Activated CD8-positive, alpha-beta memory T cell treated with anti-CD3 and anti-CD28 coated beads, Interleukin-2, amount 10 ng/mL, durations not matched to agents 7 days and 5 days (primary cell): ENCODE data around the gene FER. TPM values are rescaled to one million over a fixed set of nuclear protein-coding genes. Genes with fewer than 3 reads are reported as not detected.
"Not testable (repeated sequence)": the region's sequence is repeated elsewhere in the genome, so short reads cannot be mapped to it uniquely, and the experiment has no call there.

ENCODE experiments used
- ATAC-seq: fragments of 150-1000 bp; cut with Tn5 transposase; one replicate; pipeline ENCODE4 v1.10.0; 2021; ENCODE audit warnings: moderate library complexity
- CTCF ChIA-PET: fragments of 350-600 bp; sonication (Branson Sonifier 250); formaldehyde crosslinking; loops from one replicate; lab custom pipeline; 2021; ENCODE audit warnings: antibody characterized with exemption; lab: Charles Lee
- DNase-seq: peaks from one replicate; pipeline ENCODE4 v3.0.0-alpha.2; 2020
- H3K27ac Mint-ChIP-seq: one replicate; pipeline ENCODE4 v1.8.0; 2021; ENCODE audit warnings: mild to moderate bottlenecking, mixed read lengths
- H3K27me3 Mint-ChIP-seq: one replicate; pipeline ENCODE4 v1.8.0; 2021; ENCODE audit warnings: mixed read lengths
- H3K36me3 Mint-ChIP-seq: one replicate; pipeline ENCODE4 v1.8.0; 2021; ENCODE audit warnings: mild to moderate bottlenecking, mixed read lengths
- H3K4me1 Mint-ChIP-seq: one replicate; pipeline ENCODE4 v1.8.0; 2021; ENCODE audit warnings: mixed read lengths
- H3K4me3 Mint-ChIP-seq: one replicate; pipeline ENCODE4 v1.8.0; 2021; ENCODE audit warnings: mild to moderate bottlenecking, moderate library complexity, mixed read lengths
- H3K9me3 Mint-ChIP-seq: one replicate; pipeline ENCODE4 v1.8.0; 2022; ENCODE audit warnings: low read depth, mixed read lengths
- total RNA-seq, 2 experiments: library from RNA; stranded (reverse); gene quantifications; one replicate each; pipeline ENCODE4 v1.2.3, GENCODE V29; 2021

The FER gene
- total RNA-seq, 2 experiments from 2014 or later = 9.0 to 11.7 TPM

DNA sequence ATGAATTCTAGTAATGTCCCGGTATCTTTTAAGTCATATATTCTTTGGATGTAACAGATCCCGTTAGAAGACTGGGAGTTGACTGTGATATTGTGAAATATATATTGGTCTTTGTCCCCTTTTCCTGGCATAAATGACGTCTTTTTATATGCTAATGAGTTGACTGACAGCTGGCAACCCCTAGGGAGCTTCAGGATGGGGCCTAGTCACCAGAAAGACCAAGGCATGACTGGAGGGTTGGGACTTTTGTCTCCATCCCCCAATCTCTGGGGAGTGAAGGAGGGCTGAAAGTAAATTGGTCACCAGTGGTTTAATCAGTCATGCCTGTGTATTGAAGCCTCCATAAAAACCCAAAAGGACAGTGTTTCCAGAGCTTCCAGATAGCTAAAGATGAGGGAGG is 420.5 kb downstream of the FER start:
- Mint-ChIP-seq H3K9me3 (no peaks in the 10 kb centered on the region), H3K4me3 (no peak overlapping the region), H3K4me1 (no peaks in the 10 kb centered on the region), H3K36me3 (no peaks in the 10 kb centered on the region), H3K27me3 (no peaks in the 10 kb centered on the region), H3K27ac (no peak overlapping the region)
- DNase-seq = no peak
- ATAC-seq = no peak
- CTCF ChIA-PET = no interaction called here

DNA sequence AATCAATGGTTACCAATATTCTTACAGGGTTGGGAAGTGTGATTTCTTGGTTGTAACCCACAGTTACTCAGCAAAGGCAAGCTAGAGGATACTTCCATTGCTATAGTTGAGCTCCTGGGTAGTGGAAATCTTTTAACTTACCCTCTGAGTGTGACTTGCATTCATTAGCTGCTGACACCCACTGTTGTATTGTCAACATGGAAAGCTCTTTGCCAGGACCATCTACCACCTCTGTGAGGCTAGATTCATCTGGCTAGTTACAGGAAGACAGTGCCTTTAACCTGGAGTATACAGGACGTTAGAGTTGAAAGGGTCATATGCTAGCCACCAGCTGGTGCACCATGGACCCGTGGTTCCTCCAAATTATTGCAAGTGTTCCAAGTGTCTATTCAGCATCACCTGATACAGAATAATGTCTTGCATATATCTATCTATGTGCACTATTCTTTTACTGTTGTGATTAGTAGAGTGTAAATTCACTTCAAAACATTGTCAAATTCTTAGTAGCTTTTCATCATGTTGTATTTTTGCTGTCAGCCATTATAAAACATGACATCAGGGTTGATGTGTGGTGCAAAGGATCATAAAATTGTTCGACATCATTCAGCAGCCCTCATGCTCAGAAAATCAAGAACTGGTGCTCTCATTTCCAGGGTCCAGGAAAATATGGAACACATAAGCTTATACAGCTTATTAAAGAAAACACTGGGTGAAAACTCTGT is 423.1 kb downstream of the FER start:
- H3K36me3 Mint-ChIP-seq = peaks cover 2% of the 10 kb centered on the region
- no peaks in the 10 kb centered on the region for H3K9me3 Mint-ChIP-seq
- no peak overlapping the region for H3K4me3 Mint-ChIP-seq
- no peaks in the 10 kb centered on the region for H3K4me1 Mint-ChIP-seq
- ATAC-seq (no peak), DNase-seq (no peak)
- CTCF ChIA-PET = no interaction called here
- no peak overlapping the region for H3K27ac Mint-ChIP-seq
- no peaks in the 10 kb centered on the region for H3K27me3 Mint-ChIP-seq

GRCh38 chr5:109171437-109172073 is 423.9 kb downstream of the FER start:
- H3K9me3 Mint-ChIP-seq, H3K27ac Mint-ChIP-seq, H3K36me3 Mint-ChIP-seq, ATAC-seq, H3K27me3 Mint-ChIP-seq, CTCF ChIA-PET, H3K4me3 Mint-ChIP-seq, H3K4me1 Mint-ChIP-seq, DNase-seq: not testable (repeated sequence)

DNA sequence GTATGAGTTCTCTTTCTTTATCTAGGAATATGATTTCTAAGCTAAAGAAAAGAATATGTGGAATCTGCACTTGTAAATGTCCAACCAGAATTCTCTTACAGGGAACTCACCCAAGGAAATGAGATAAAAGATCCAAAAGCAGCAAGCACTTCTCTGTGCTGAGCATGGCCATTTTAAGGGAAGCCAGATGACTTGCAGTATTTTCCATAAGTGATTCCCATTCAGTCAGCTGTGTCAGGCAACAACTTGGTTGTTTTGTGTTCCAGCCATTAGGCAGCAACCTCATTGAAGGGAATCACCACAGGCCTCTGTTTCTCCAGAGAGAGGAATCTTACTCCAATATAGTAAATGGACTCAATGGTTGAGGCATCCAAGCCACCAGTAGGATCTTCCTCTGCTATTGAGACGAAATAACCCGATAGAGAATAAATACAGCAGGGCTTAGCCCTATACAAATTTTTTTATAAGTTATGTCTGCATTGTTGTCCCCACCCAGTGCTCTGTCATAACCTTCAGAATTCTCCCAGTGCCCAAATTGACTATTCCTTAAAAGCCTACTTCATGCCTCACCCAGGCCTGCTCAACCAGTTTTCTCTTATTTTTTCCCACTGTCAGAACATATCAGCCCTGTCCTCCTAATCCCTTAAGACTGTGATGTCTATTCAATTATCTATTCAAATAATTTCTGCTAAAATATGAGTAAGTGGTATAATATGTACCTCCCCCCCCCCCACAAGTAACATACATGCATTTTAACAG is 425.5 kb downstream of the FER start:
- Mint-ChIP-seq H3K4me1 (no peaks in the 10 kb centered on the region), H3K4me3 (no peak overlapping the region), H3K27me3 (no peaks in the 10 kb centered on the region), H3K27ac (no peak overlapping the region), H3K36me3 (peaks cover 2% of the 10 kb centered on the region), H3K9me3 (no peaks in the 10 kb centered on the region)
- DNase-seq (no peak), ATAC-seq (no peak)
- CTCF ChIA-PET = no interaction called here

DNA sequence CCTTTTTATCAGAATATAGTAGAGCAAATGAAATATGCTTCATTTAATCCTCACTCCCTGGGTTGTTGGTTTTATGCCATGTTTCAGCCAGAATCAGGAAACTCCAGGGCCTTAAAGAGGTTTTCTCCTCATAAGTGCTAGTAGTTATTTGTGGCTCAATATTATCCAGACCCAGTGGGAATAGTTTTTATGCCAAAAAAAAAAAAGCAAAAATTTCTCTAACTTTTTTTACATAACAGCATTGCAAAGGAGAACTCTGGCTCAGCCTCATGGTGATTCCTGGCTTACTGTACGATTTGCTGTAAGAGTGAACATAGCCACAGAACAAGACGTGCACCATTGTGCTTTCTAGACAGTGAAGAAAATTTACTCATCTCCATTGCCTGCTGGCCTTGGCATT is 429.5 kb downstream of the FER start:
- Mint-ChIP-seq H3K4me1 (no peaks in the 10 kb centered on the region), H3K9me3 (no peaks in the 10 kb centered on the region), H3K4me3 (no peak overlapping the region), H3K36me3 (peaks cover 2% of the 10 kb centered on the region), H3K27ac (no peak overlapping the region), H3K27me3 (no peaks in the 10 kb centered on the region)
- ATAC-seq = no peak
- DNase-seq = no peak
- CTCF ChIA-PET = no interaction called here

- DNase-seq = no peak
- H3K36me3 Mint-ChIP-seq = peaks cover 2% of the 10 kb centered on the region
Measured at GRCh38 chr5:109177782-109178181, 430.1 kb downstream of the FER start.

DNA sequence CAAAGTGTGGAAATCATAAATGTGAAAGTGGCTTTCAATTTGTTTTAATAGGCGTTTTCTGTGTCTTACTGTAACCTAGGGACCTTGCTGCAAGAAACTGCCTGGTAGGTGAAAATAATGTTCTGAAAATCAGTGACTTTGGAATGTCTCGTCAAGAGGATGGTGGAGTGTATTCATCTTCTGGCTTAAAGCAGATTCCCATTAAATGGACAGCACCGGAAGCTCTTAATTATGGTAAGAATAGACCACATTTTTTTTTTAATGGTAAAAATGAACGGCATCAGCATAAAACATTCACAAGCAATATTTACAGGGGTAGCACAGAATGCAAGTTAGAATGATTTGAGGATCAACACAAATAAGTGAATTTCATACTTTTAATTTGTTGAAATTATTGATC is 433.0 kb downstream of the FER start:
- CTCF ChIA-PET = no interaction called here
- Mint-ChIP-seq H3K27me3 (no peaks in the 10 kb centered on the region), H3K4me3 (no peak overlapping the region), H3K36me3 (no peaks in the 10 kb centered on the region), H3K4me1 (peaks cover 3% of the 10 kb centered on the region), H3K27ac (no peak overlapping the region), H3K9me3 (no peaks in the 10 kb centered on the region)
- DNase-seq = no peak
- no peak for ATAC-seq

More at GRCh38 chr5:109177782-109178181, 430.1 kb downstream of the FER start:
- Mint-ChIP-seq H3K27me3 (no peaks in the 10 kb centered on the region), H3K9me3 (no peaks in the 10 kb centered on the region), H3K4me3 (no peak overlapping the region), H3K27ac (no peak overlapping the region), H3K4me1 (no peaks in the 10 kb centered on the region)
- CTCF ChIA-PET = no interaction called here
- no peak for ATAC-seq

GRCh38 chr5:109186759-109187158 is 439.1 kb downstream of the FER start:
- H3K27ac Mint-ChIP-seq = no peak overlapping the region
- DNase-seq (no peak), ATAC-seq (no peak)
- no peaks in the 10 kb centered on the region for H3K9me3 Mint-ChIP-seq
- H3K4me1 Mint-ChIP-seq = peaks cover 8% of the 10 kb centered on the region
- H3K27me3 Mint-ChIP-seq = no peaks in the 10 kb centered on the region
- CTCF ChIA-PET = no interaction called here
- H3K36me3 Mint-ChIP-seq = no peaks in the 10 kb centered on the region
- no peak overlapping the region for H3K4me3 Mint-ChIP-seq

GRCh38 chr5:109191153-109191558 is 443.5 kb downstream of the FER start:
- Mint-ChIP-seq H3K4me1 (peaks cover 20% of the 10 kb centered on the region), H3K36me3 (peaks cover 2% of the 10 kb centered on the region), H3K27ac (peak overlapping the region; percentile 73), H3K9me3 (no peaks in the 10 kb centered on the region), H3K4me3 (no peak overlapping the region), H3K27me3 (no peaks in the 10 kb centered on the region)
- CTCF ChIA-PET = no interaction called here
- ATAC-seq (peak; percentile 89), DNase-seq (peak; percentile 64)

GRCh38 chr5:109192027-109192426 is 444.3 kb downstream of the FER start:
- Mint-ChIP-seq H3K27me3 (no peaks in the 10 kb centered on the region), H3K27ac (peak overlapping the region; percentile 45)
- CTCF ChIA-PET = no interaction called here

DNA sequence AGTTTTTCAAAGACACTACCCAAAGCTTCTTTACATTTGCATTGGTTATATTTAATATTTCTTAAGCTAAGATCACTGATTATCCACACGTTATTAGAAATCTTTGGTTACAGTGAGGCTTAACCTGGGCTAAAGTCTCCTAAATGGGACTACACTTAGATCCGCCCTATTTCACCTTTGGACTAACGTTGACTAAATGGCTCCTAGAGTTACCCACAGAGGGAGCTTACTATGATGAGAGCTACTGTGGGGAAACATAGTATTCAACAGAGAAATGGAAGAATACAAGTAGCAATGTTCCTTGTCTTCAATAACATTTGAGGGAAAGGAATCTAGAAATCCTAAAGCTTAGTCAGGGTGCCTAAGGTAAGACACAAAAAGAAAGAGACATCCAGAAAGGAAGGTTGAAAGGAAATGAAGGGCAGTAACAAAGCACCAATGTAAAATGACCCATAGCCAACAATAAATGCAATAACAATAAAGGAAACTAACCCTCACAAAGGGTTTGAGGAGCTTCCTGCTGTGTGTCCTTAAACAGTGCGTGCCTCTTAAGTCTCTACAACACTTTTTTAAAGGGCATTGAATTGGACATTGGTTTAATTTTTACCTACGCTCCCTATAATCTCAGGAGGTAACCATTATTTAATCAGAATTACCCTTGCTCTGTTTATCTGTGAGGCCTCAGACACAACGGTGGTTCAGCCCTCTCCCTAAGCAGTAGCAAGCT is 445.0 kb downstream of the FER start:
- peaks cover 2% of the 10 kb centered on the region for H3K36me3 Mint-ChIP-seq
- CTCF ChIA-PET = no interaction called here
- no peaks in the 10 kb centered on the region for H3K9me3 Mint-ChIP-seq
- DNase-seq = no peak
- peaks cover 20% of the 10 kb centered on the region for H3K4me1 Mint-ChIP-seq
- H3K4me3 Mint-ChIP-seq = no peak overlapping the region
- H3K27me3 Mint-ChIP-seq = no peaks in the 10 kb centered on the region
- no peak for ATAC-seq
- H3K27ac Mint-ChIP-seq = no peak overlapping the region

More at GRCh38 chr5:109192027-109192426, 444.3 kb downstream of the FER start:
- peaks cover 2% of the 10 kb centered on the region for H3K36me3 Mint-ChIP-seq
- H3K9me3 Mint-ChIP-seq = no peaks in the 10 kb centered on the region
- H3K4me1 Mint-ChIP-seq = peaks cover 20% of the 10 kb centered on the region
- ATAC-seq (no peak), DNase-seq (no peak)
- H3K4me3 Mint-ChIP-seq = no peak overlapping the region

DNA sequence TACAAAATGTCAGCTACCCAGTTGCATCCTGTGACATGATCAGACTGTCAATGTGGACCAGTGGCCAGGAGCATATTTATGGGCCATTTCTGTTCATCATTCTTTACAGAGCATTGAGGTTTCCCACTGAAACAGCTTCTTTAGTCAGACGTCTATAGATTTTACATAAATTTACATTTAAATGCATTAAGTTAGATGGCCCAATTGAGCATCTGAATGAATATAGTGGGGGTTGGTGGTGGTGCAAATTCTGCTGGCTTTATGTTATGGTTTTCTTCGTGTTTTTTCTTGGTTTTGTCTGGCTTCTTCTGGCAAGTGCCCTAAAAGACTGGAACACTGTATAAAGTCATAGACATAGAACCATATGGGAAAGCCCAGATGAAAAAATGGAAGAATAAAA is 448.0 kb downstream of the FER start:
- DNase-seq = no peak
- Mint-ChIP-seq H3K27me3 (no peaks in the 10 kb centered on the region), H3K4me1 (peaks cover 20% of the 10 kb centered on the region), H3K27ac (no peak overlapping the region), H3K36me3 (peaks cover 2% of the 10 kb centered on the region), H3K4me3 (no peak overlapping the region), H3K9me3 (no peaks in the 10 kb centered on the region)
- CTCF ChIA-PET = no interaction called here
- no peak for ATAC-seq

DNA sequence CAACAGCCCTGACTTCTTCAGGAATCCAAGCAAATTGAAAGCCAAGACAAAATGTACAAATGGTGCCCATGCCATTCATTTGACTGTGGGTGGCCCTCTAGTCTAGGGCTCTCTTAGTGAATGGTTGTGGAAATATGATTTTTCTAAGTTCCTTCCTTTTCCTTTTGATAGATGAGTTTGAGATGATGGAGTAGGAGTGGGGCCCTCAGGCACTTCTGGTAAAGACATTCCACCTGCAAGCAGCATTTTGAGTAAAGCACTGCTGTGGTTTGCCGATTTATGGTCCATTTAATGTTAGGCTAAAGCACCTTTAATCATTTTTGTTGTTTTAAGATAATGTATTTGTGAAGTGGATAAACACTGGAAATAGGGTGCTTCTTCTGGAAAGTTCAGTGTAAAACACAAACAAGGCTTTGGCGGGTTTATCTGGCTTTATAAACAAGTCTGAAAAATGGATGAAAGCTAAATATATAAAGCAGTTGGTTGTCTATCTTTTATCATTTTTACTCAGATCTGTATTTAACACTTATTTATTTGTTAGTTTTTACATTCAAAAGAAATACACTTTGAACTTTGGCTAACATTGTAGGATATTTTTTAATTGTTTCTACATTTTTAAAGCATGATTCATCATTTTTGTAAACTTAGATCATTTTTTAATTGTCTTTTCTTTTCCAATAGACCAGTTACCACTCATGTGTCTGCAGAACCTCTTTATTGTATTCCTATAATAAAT is 448.6 kb downstream of the FER start:
- CTCF ChIA-PET = interaction anchor here (0.7 kb wide), 1 partner anchor 58 kb away, joined by 6 read pairs; no protein-coding TSS in a partner anchor
- Mint-ChIP-seq H3K36me3 (peaks cover 2% of the 10 kb centered on the region), H3K4me3 (no peak overlapping the region), H3K27me3 (peaks cover 3% of the 10 kb centered on the region), H3K27ac (no peak overlapping the region), H3K4me1 (peaks cover 16% of the 10 kb centered on the region), H3K9me3 (no peaks in the 10 kb centered on the region)
- DNase-seq (no peak), ATAC-seq (no peak)
